ENCODE measurements around the gene SLC16A13.

DNA sequence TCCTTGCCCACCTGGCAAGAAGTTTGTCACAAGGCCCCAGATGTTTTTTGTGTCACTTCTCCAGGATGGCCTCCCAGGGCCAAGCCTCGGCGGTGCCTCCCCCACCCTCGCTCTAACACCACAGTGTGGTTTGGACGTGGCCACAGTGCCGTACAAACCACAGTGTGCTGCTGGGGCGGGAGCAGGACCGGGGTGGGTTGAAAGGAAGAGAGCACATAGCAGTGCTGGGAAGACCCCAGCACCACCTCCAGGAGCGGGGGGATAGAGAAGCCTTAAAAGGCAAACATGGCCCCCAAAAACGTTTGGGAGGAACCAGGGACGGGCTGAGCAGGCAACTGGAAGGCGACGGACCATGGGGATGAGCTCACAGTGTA is 18.0 kb upstream of the SLC16A13 start:
- TF ChIP-seq POLR2A (IDR thresholded peaks at IDR 0.05): no peak
- TF ChIP-seq, protein P1, sequence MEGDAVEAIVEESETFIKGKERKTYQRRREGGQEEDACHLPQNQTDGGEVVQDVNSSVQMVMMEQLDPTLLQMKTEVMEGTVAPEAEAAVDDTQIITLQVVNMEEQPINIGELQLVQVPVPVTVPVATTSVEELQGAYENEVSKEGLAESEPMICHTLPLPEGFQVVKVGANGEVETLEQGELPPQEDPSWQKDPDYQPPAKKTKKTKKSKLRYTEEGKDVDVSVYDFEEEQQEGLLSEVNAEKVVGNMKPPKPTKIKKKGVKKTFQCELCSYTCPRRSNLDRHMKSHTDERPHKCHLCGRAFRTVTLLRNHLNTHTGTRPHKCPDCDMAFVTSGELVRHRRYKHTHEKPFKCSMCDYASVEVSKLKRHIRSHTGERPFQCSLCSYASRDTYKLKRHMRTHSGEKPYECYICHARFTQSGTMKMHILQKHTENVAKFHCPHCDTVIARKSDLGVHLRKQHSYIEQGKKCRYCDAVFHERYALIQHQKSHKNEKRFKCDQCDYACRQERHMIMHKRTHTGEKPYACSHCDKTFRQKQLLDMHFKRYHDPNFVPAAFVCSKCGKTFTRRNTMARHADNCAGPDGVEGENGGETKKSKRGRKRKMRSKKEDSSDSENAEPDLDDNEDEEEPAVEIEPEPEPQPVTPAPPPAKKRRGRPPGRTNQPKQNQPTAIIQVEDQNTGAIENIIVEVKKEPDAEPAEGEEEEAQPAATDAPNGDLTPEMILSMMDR (IDR thresholded peaks at IDR 0.05): no peak

Data from tibial nerve (tissue), 3 donors.